Stimulated activated naive B cell treated with anti-CD40 and anti-IgM and Interleukin-4, amounts not matched to agents 10 μg/mL and 1 μg/mL and 100 μg/mL, for 72 hours (primary cell): ENCODE results near the gene PTPRD.

Experiments used
- ATAC-seq, 2 donors: fragments of 150-1000 bp; cut with Tn5 transposase; replicated peaks; 2 replicates each; pipeline ENCODE4 v1.10.0; 2021; ENCODE audit warnings: moderate library complexity in 1 of 2
- DNase-seq: peaks from one replicate; pipeline ENCODE4 v3.0.0; 2021
- H3K27ac Mint-ChIP-seq: one replicate; pipeline ENCODE4 v1.8.0; 2022; ENCODE audit warnings: mild to moderate bottlenecking, mixed read lengths
- H3K27me3 Mint-ChIP-seq, 2 donors: one replicate each; pipeline ENCODE4 v1.8.0; 2022; ENCODE audit warnings: mixed read lengths in 2 of 2
- H3K36me3 Mint-ChIP-seq, 2 donors: one replicate each; pipeline ENCODE4 v1.8.0; 2022; ENCODE audit warnings: mixed read lengths in 2 of 2, mild to moderate bottlenecking in 1 of 2
- H3K4me1 Mint-ChIP-seq, 2 donors: one replicate each; pipeline ENCODE4 v1.8.0; 2022; ENCODE audit warnings: mixed read lengths in 2 of 2, mild to moderate bottlenecking in 1 of 2
- H3K4me3 Mint-ChIP-seq, 2 donors: one replicate each; pipeline ENCODE4 v1.8.0; 2022; ENCODE audit warnings: mild to moderate bottlenecking in 2 of 2, mixed read lengths in 2 of 2, moderate library complexity in 1 of 2
- H3K9me3 Mint-ChIP-seq, 2 donors: one replicate each; pipeline ENCODE4 v1.8.0; 2022; ENCODE audit warnings: mixed read lengths in 2 of 2, mild to moderate bottlenecking in 1 of 2

The PTPRD gene

GRCh38 chr9:8391566-8391965 lies 2221.2 kb downstream of the PTPRD start:
- no peak for DNase-seq
- no peak for ATAC-seq
- Mint-ChIP-seq H3K27me3 (no peaks in the 10 kb centered on the region), H3K4me1 (no peaks in the 10 kb centered on the region), H3K9me3 (peaks cover 0 to 4% of the 10 kb centered on the region in 2 donors), H3K4me3 (no peak overlapping the region), H3K36me3 (no peaks in the 10 kb centered on the region), H3K27ac (no peak overlapping the region)

- no peak overlapping the region for H3K27ac Mint-ChIP-seq
- H3K4me1 Mint-ChIP-seq = no peaks in the 10 kb centered on the region
- no peak overlapping the region for H3K4me3 Mint-ChIP-seq
- H3K27me3 Mint-ChIP-seq = no peaks in the 10 kb centered on the region
- DNase-seq = no peak
- no peaks in the 10 kb centered on the region for H3K36me3 Mint-ChIP-seq
- ATAC-seq = no peak
- peaks cover 0 to 4% of the 10 kb centered on the region in 2 donors for H3K9me3 Mint-ChIP-seq
Measured at GRCh38 chr9:8391132-8391531, 2221.7 kb downstream of the PTPRD start.

- Mint-ChIP-seq H3K27me3 (no peaks in the 10 kb centered on the region), H3K4me3 (no peak overlapping the region), H3K4me1 (no peaks in the 10 kb centered on the region), H3K9me3 (peaks cover 0 to 4% of the 10 kb centered on the region in 2 donors), H3K36me3 (no peaks in the 10 kb centered on the region), H3K27ac (no peak overlapping the region)
- no peak for ATAC-seq
- DNase-seq = no peak
Measured at GRCh38 chr9:8390571-8390970, 2222.2 kb downstream of the PTPRD start.

- peaks cover 0 to 4% of the 10 kb centered on the region in 2 donors for H3K9me3 Mint-ChIP-seq
- H3K4me1 Mint-ChIP-seq = no peaks in the 10 kb centered on the region
- no peaks in the 10 kb centered on the region for H3K27me3 Mint-ChIP-seq
- ATAC-seq = no peak
- DNase-seq = no peak
- H3K27ac Mint-ChIP-seq = no peak overlapping the region
- H3K4me3 Mint-ChIP-seq = no peak overlapping the region
- H3K36me3 Mint-ChIP-seq = no peaks in the 10 kb centered on the region
Measured at GRCh38 chr9:8389531-8389930, 2223.3 kb downstream of the PTPRD start.

GRCh38 chr9:8388132-8388531 lies 2224.7 kb downstream of the PTPRD start:
- H3K4me3 Mint-ChIP-seq = no peak overlapping the region
- no peaks in the 10 kb centered on the region for H3K36me3 Mint-ChIP-seq
- H3K27ac Mint-ChIP-seq = no peak overlapping the region

GRCh38 chr9:8384091-8384490 lies 2228.7 kb downstream of the PTPRD start:
- Mint-ChIP-seq H3K9me3 (no peaks in the 10 kb centered on the region), H3K27ac (no peak overlapping the region), H3K4me1 (no peaks in the 10 kb centered on the region), H3K36me3 (no peaks in the 10 kb centered on the region), H3K4me3 (no peak overlapping the region), H3K27me3 (no peaks in the 10 kb centered on the region)
- DNase-seq = no peak
- no peak for ATAC-seq

More at GRCh38 chr9:8388132-8388531, 2224.7 kb downstream of the PTPRD start:
- peaks cover 0 to 4% of the 10 kb centered on the region in 2 donors for H3K9me3 Mint-ChIP-seq
- H3K4me1 Mint-ChIP-seq = no peaks in the 10 kb centered on the region
- ATAC-seq (no peak), DNase-seq (no peak)
- no peaks in the 10 kb centered on the region for H3K27me3 Mint-ChIP-seq

- H3K4me1 Mint-ChIP-seq = no peaks in the 10 kb centered on the region
- no peak overlapping the region for H3K4me3 Mint-ChIP-seq
- H3K9me3 Mint-ChIP-seq = no peaks in the 10 kb centered on the region
- no peaks in the 10 kb centered on the region for H3K36me3 Mint-ChIP-seq
- DNase-seq = no peak
- H3K27ac Mint-ChIP-seq = no peak overlapping the region
- H3K27me3 Mint-ChIP-seq = no peaks in the 10 kb centered on the region
- ATAC-seq = peak; percentile 55 to 62
Measured at GRCh38 chr9:8382777-8383527, 2229.8 kb downstream of the PTPRD start.

GRCh38 chr9:8382266-8382665 lies 2230.5 kb downstream of the PTPRD start:
- Mint-ChIP-seq H3K9me3 (no peaks in the 10 kb centered on the region), H3K36me3 (no peaks in the 10 kb centered on the region), H3K27me3 (no peaks in the 10 kb centered on the region), H3K27ac (no peak overlapping the region), H3K4me1 (no peaks in the 10 kb centered on the region), H3K4me3 (no peak overlapping the region)
- DNase-seq (no peak), ATAC-seq (no peak)

- no peak for DNase-seq
- Mint-ChIP-seq H3K36me3 (no peaks in the 10 kb centered on the region), H3K9me3 (no peaks in the 10 kb centered on the region), H3K4me1 (no peaks in the 10 kb centered on the region), H3K27me3 (no peaks in the 10 kb centered on the region), H3K4me3 (no peak overlapping the region), H3K27ac (no peak overlapping the region)
- no peak for ATAC-seq
Measured at GRCh38 chr9:8381601-8382000, 2231.2 kb downstream of the PTPRD start.

- Mint-ChIP-seq H3K27me3 (no peaks in the 10 kb centered on the region), H3K36me3 (no peaks in the 10 kb centered on the region), H3K27ac (no peak overlapping the region), H3K4me3 (no peak overlapping the region), H3K9me3 (no peaks in the 10 kb centered on the region), H3K4me1 (no peaks in the 10 kb centered on the region)
- ATAC-seq (no peak), DNase-seq (no peak)
Measured at GRCh38 chr9:8374471-8374870, 2238.3 kb downstream of the PTPRD start.

- Mint-ChIP-seq H3K36me3 (no peaks in the 10 kb centered on the region), H3K4me1 (no peaks in the 10 kb centered on the region), H3K9me3 (no peaks in the 10 kb centered on the region), H3K4me3 (no peak overlapping the region), H3K27me3 (no peaks in the 10 kb centered on the region), H3K27ac (no peak overlapping the region)
- no peak for ATAC-seq
- DNase-seq = no peak
Measured at GRCh38 chr9:8371686-8372085, 2241.1 kb downstream of the PTPRD start.

- no peaks in the 10 kb centered on the region for H3K9me3 Mint-ChIP-seq
- H3K27me3 Mint-ChIP-seq = no peaks in the 10 kb centered on the region
- H3K4me3 Mint-ChIP-seq = no peak overlapping the region
- DNase-seq = no peak
- H3K4me1 Mint-ChIP-seq = peaks cover 0 to 2% of the 10 kb centered on the region in 2 donors
- H3K36me3 Mint-ChIP-seq = no peaks in the 10 kb centered on the region
- no peak overlapping the region for H3K27ac Mint-ChIP-seq
- peak in 1 of 2 donors; percentile 56 for ATAC-seq
Measured at GRCh38 chr9:8366161-8366926, 2246.5 kb downstream of the PTPRD start.

GRCh38 chr9:8365466-8366160 lies 2247.2 kb downstream of the PTPRD start:
- no peak for ATAC-seq
- Mint-ChIP-seq H3K4me3 (no peak overlapping the region), H3K9me3 (no peaks in the 10 kb centered on the region), H3K4me1 (peaks cover 0 to 2% of the 10 kb centered on the region in 2 donors), H3K36me3 (no peaks in the 10 kb centered on the region), H3K27ac (no peak overlapping the region), H3K27me3 (no peaks in the 10 kb centered on the region)
- DNase-seq = no peak

- Mint-ChIP-seq H3K27ac (no peak overlapping the region), H3K27me3 (no peaks in the 10 kb centered on the region), H3K4me1 (peaks cover 0 to 2% of the 10 kb centered on the region in 2 donors), H3K4me3 (no peak overlapping the region), H3K36me3 (no peaks in the 10 kb centered on the region), H3K9me3 (no peaks in the 10 kb centered on the region)
- ATAC-seq = peak; percentile 72 to 88
- no peak for DNase-seq
Measured at GRCh38 chr9:8365029-8365428, 2247.8 kb downstream of the PTPRD start.
